Fibroblast of upper back skin (primary cell): ENCODE results near the gene DRC7.
"Not testable (repeated sequence)": the region's sequence is repeated elsewhere in the genome, so short reads cannot be mapped to it uniquely, and the experiment has no call there.

ENCODE experiments used
- DNase-seq: peaks from one replicate; pipeline ENCODE4 v3.0.0-alpha.2; 2013

Gene DRC7

DNA sequence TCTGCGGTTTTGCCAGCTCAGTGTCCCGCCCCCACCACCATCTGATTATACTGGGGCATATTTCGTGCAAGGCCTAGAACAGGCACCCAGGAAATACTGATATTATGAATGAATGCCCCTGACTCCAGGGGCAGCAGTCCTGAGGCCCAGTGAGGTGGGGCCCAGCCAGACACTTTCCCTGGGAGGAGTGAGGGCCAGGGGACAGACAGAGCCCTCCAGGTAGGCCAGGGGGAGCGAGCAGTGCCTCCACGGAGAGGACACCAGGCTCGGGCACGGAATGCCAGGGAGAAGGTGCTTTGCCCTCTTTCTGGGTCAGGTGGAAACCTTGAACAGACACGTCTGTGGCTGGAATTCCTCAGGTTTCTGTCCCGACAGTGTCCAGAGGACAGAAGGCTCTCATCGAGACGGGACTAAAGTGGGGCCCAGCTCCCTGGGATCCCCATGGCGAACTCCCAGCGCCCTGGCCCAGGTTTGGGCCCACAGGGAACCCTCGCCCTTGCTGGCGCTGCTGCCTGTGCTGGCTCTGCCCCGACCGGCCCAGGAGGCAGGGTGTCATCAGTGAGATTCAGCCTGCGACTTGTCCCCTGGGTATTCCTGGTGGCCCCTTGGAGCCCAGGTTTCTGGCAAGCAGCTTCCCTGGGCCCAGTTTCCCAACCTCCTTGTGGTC, 45.3 kb downstream of the DRC7 start:
- no peak for DNase-seq

GRCh38 chr16:57740423-57741071, 45.9 kb downstream of the DRC7 start:
- no peak for DNase-seq

DNA sequence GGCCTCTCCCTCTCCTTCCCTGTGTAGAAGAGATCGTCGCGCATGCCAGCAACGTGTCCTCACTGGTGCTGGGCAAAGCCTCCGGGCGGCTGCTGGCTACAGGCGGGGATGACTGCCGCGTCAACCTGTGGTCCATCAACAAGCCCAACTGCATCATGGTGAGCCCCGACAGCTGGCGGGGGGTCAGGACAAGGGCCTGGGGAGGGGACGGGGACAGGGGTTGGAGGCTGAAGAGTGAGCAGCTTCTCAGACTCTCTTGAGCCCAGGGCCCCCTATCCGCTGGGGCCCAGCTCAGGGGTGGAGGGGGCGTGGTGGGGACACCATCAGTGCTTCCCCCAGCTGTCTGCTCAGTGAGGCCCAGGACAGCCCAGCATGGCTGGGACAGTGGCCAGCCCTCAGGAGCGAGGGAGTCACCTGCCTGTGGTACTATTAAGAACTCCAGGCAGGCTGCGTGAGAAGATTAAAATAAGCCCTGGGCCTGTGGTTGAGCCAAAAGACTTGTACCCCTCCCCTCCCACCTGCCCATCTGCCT, 47.1 kb downstream of the DRC7 start:
- no peak for DNase-seq

DNA sequence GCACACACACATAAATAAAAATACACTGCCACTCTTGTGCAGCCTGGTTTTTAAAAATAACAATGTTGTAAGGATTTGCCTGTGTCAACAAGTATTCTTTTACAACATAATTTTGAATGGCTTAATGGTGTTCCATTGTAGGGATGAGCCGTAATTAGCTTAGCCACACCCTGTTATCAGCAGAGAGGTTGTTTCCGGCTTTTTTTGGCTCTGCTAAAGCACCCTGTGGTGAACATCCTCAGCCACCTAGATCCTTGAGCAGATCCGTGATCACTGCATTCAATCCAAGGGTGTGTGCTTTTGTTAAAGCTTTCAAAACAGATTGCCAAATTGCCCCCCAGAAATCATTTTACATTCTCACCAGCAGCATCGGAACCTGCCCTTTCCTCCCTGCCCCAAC, 47.9 kb downstream of the DRC7 start:
- no peak for DNase-seq

DNA sequence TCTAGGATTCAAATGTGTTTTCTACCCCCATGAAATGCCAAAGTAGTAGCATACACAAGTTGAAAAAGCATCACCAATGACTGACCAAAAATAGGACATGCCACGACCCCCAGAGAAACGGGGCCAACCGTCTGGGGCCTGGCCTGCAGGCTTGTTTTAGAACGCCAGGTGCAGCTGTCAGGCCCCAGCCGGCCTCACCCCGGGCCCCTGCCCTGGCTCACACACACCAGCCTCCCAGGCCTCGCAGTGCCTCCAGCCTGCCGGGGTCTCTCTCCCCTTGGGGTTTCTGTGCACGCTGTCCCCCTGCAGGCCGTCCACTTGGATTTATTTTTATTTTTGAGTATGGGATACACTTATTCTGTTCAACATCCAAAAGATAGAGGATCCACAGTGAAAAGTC, 48.9 kb downstream of the DRC7 start:
- no peak for DNase-seq

GRCh38 chr16:57743886-57744641, 49.5 kb downstream of the DRC7 start:
- DNase-seq, result no peak

DNA sequence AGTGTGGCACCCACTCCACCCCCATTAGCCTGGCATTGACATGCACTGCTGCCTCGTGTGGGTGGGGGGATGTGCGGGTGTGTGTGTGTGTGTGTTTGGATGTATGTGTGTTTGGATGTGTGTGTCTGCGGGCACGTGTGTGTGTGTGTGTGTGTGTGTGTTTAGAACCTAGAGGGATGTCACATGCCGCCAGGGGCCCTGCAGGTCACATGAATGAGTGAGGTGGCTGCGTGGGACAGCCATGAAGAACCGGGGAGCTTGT, 50.0 kb downstream of the DRC7 start:
- DNase-seq, result no peak

DNA sequence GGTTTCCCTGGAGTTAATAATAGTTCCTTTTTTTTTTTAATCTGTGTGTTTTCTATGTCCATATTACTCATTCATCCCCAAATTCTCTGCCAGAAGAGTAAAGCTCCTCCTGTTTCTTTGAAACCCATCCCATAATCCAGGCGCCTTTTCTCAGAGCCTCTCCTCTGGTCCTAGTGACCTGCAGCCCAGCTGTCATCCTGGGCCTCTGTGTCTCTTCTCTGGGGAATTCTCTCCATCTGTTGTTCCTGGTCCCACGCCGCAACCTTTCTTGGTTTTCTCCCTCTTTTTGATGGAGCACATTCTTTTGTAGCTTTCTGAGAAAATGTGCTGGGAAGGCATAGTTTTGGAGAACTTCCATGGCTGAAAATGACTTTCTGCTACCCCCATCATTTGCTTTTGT, 51.2 kb downstream of the DRC7 start:
- DNase-seq, result no peak

DNA sequence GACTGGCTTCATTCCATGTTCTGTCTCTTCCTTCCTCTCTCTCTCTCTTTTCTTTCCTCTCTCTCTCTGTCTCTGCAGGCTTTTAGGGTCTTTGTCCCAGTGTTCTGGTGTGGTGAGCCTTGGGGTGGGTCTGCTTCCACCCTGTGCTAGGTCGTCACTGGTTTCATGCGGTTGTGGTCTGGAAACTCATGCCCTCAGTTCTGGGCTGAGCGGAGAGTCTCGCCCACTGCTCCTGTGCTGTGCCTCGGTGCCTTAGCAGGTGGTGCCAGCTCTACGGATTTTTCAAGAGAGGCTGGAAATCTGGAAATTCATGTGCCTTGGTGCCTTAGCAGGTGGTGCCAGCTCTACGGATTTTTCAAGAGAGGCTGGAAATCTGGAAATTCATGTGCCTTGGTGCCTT, 51.7 kb downstream of the DRC7 start:
- not testable (repeated sequence) for DNase-seq

GRCh38 chr16:57747091-57747490, 52.5 kb downstream of the DRC7 start:
- no peak for DNase-seq

- DNase-seq, result no peak
These were observed 52.9 kb downstream of the DRC7 start for GRCh38 chr16:57747496-57747895.

DNA sequence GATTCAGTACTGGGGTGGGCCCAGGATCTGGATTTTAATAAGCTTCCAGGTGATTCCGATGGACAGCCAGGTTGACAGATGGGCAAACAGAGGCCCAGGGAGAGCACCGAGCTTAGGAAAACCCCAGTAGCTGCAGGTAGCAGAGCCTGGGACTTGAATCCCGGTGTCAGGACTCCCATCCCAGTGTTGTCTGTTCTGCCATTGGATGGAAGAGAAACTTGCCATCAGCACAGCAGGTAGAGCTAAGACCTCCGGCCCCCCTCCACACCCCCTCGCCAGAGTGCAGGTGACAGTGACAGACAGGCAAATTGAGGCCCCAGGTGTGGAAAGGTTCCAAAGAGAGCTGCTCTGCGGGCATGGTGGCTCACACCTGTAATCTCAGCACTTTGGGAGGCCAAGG, 53.4 kb downstream of the DRC7 start:
- DNase-seq, result no peak

- DNase-seq, result no peak
These were observed 54.0 kb downstream of the DRC7 start for GRCh38 chr16:57748596-57748995.

DNA sequence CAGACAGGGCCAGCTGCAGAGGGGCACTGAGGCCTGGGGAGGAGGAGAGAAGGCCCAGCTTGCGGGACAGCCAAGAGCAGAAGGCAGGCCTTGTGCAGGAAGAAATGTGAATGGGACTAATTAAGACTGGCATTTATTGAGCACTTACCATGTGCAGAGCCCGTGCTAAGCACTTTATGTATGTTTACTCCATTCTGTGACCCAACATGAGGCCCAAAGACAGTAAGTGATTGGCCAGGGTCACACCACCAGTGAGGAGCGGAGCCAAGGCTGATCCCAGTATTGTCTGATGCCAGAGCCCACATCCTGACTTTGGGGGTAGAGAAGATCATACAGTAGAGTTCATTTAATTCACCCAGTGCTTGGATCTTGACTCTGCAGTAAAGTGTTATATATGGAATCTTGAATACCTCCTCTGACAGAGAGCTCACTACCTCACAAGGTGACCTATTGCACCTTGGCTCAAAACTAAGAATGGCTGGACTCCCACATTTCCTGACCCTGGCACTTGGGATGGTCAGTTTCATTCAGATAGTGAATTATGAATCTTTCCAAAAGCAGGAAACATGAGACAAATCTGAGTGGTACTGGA, 54.6 kb downstream of the DRC7 start:
- DNase-seq, result no peak

GRCh38 chr16:57749856-57750452, 55.3 kb downstream of the DRC7 start:
- no peak for DNase-seq

DNA sequence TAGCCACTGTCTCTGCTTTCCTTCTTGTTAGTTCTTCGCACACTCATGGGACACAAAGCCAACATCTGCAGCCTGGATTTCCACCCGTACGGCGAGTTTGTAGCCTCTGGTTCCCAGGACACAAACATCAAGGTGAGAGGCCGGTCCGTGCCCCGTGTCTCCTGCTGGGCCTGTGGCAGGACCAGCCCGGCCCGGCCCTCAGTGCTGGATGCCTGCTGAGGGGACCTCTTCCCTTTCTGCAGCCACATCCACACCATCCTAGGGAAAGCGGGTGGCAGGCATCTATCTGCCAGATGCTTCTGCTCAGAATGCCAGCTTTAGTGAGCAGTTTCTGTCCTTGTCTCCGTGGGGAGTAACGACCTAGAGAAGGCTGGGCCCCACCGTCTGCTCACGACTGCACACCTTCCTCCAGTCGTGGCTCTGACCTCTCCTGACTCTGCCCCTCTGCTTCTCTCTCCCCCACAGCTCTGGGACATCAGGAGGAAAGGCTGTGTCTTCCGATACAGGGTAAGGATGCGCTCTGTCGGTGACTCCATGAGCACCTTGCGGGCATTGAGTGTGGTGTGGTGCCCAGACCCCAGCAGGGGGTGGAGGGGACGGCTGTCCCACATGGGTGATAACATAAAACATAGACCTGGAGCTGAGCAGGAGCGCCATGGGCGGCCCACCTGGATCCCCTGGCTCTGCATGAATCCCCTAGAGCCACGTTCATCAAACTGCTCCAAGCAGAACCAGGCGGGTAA, 56.4 kb downstream of the DRC7 start:
- no peak for DNase-seq

- DNase-seq, result no peak
These were observed 57.1 kb downstream of the DRC7 start for GRCh38 chr16:57751539-57752202.

- no peak for DNase-seq
These were observed 57.6 kb downstream of the DRC7 start for GRCh38 chr16:57752203-57752580.

DNA sequence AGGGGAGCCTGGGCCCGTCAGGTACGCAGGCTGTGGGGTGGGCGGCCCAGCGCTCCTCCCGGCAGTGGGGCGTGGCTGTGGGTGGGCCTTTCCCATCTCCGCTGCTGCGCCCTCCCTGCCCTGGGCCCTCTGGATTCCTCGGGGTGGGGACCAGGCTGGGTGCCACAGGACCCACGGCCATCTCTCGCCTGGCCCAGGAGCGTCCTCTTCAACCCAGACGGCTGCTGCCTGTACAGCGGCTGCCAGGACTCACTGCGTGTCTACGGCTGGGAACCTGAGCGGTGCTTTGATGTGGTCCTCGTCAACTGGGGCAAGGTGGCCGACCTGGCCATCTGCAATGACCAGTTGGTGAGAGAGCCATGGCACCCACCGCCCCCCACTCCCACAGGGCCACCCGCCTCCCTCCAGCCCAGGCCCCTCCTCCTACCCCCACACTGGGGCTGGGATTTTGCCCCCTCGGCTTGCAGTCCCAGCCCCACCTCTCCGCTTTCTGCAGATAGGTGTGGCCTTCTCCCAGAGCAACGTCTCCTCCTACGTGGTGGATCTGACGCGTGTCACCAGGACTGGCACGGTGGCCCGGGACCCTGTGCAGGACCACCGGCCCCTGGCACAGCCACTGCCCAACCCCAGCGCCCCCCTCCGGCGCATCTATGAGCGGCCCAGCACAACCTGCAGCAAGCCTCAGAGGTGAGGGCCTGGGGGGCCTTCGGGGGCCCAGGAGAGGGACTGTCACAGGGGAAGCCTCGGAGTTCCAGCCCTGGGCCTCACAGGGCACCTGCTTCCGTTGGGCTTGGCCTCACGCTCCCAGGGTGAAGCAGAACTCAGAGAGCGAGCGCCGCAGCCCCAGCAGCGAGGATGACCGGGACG, 58.2 kb downstream of the DRC7 start:
- DNase-seq, result no peak

- DNase-seq, result no peak
These were observed 59.1 kb downstream of the DRC7 start for GRCh38 chr16:57753448-57754353.
